HUES64 (cell line): ENCODE results near the gene FFAR3. TPM values are rescaled to one million over a fixed set of nuclear protein-coding genes. Genes with fewer than 3 reads are reported as not detected.

Experiments
- H3K27ac ChIP-seq: 2 replicates; pipeline ENCODE4 v1.7.0; 2013; ENCODE audit warnings: low read depth, low read length, inconsistent platforms
- H3K27me3 ChIP-seq: 2 replicates; pipeline ENCODE4 v1.6.1; 2013; ENCODE audit warnings: mild to moderate bottlenecking, low read length; ENCODE audit not compliant: insufficient read depth
- H3K36me3 ChIP-seq: 2 replicates; pipeline ENCODE4 v1.6.1; 2013; ENCODE audit warnings: mild to moderate bottlenecking, low read length; ENCODE audit not compliant: insufficient read depth
- H3K4me1 ChIP-seq: 2 replicates; pipeline ENCODE4 v1.6.1; 2013; ENCODE audit warnings: mild to moderate bottlenecking, low read length, moderate library complexity; ENCODE audit not compliant: insufficient read depth
- H3K4me3 ChIP-seq: 2 replicates; pipeline ENCODE4 v1.5.1; 2013; ENCODE audit warnings: mild to moderate bottlenecking, low read length, moderate library complexity
- H3K9ac ChIP-seq: 2 replicates; pipeline ENCODE4 v1.6.1; 2013; ENCODE audit warnings: mild to moderate bottlenecking, low read depth, low read length
- H3K9me3 ChIP-seq: 2 replicates; pipeline ENCODE4 v1.6.1; 2013; ENCODE audit warnings: low read depth, low read length; ENCODE audit not compliant: insufficient read depth
- WGBS: fragments of 150-250, 120-280 bp; methylation state at CpG from one replicate; pipeline ENCODE4 v1.1.7; 2013; ENCODE audit warnings: missing lambda C conversion rate; 5-methylcytosine and 5-hydroxymethylcytosine counted together
- polyA plus RNA-seq, 2 experiments: library from polyadenylated mRNA; stranded (reverse); fragments of 50-300 nt; gene quantifications; one replicate each; pipeline ENCODE4 v1.2.3, GENCODE V29; 2013

The FFAR3 gene
- polyA plus RNA-seq (2013, experiment 1 of 2): not detected
- polyA plus RNA-seq (2013, experiment 2 of 2): not detected

- WGBS: 85% methylated on average over 17 of the region's 18 CpGs
- Histone ChIP-seq H3K4me1 (no peaks in the 10 kb centered on the region), H3K27ac (no peak within 1 kb of the TSS)
Measured at GRCh38 chr19:35357867-35358573, at the start of gene FFAR3. TSS of gene FFAR3 (plus strand) at chr19:35358460. CDS start at chr19:35358891, 431 bp downstream.

GRCh38 chr19:35308910-35309309, 49.4 kb upstream of the FFAR3 start:
- H3K27me3 ChIP-seq: no peaks in the 10 kb centered on the region
- H3K27ac ChIP-seq: no peak overlapping the region
- no peak overlapping the region for H3K4me3 ChIP-seq
- H3K4me1 ChIP-seq: no peaks in the 10 kb centered on the region
- no peak overlapping the region; the same call in 1 of the 2 replicates for H3K9ac ChIP-seq
- no peaks in the 10 kb centered on the region for H3K36me3 ChIP-seq
- no peaks in the 10 kb centered on the region for H3K9me3 ChIP-seq
- WGBS: 75% methylated on average over 7 of the region's 7 CpGs

More at GRCh38 chr19:35357867-35358573, at the start of gene FFAR3:
- Histone ChIP-seq H3K36me3 (no peaks in the 10 kb centered on the region), H3K9me3 (no peaks in the 10 kb centered on the region), H3K4me3 (no peak within 1 kb of the TSS), H3K27me3 (no peaks in the 10 kb centered on the region), H3K9ac (no peak within 1 kb of the TSS)

GRCh38 chr19:35309481-35310279, 48.6 kb upstream of the FFAR3 start:
- Histone ChIP-seq H3K4me3 (no peak overlapping the region), H3K27me3 (no peaks in the 10 kb centered on the region), H3K27ac (no peak overlapping the region), H3K4me1 (no peaks in the 10 kb centered on the region), H3K9ac (no peak overlapping the region; the same call in 1 of the 2 replicates), H3K36me3 (no peaks in the 10 kb centered on the region), H3K9me3 (no peaks in the 10 kb centered on the region)
- 88% methylated on average over 47 of the region's 47 CpGs for WGBS

- Histone ChIP-seq H3K27ac (no peak overlapping the region), H3K4me3 (no peak overlapping the region), H3K27me3 (no peaks in the 10 kb centered on the region), H3K9me3 (no peaks in the 10 kb centered on the region), H3K4me1 (no peaks in the 10 kb centered on the region), H3K9ac (no peak overlapping the region), H3K36me3 (no peaks in the 10 kb centered on the region)
- 93% methylated on average over 12 of the region's 12 CpGs for WGBS
Measured at GRCh38 chr19:35310331-35310730, 47.9 kb upstream of the FFAR3 start.

GRCh38 chr19:35310811-35311465, 47.3 kb upstream of the FFAR3 start:
- Histone ChIP-seq H3K36me3 (no peaks in the 10 kb centered on the region), H3K4me1 (no peaks in the 10 kb centered on the region), H3K9me3 (no peaks in the 10 kb centered on the region), H3K27me3 (no peaks in the 10 kb centered on the region), H3K4me3 (no peak overlapping the region), H3K9ac (no peak overlapping the region), H3K27ac (no peak overlapping the region)
- 95% methylated on average over 10 of the region's 10 CpGs for WGBS

- no peak overlapping the region for H3K27ac ChIP-seq
- H3K4me1 ChIP-seq: no peaks in the 10 kb centered on the region
- no peaks in the 10 kb centered on the region for H3K36me3 ChIP-seq
- H3K9ac ChIP-seq: no peak overlapping the region
- H3K9me3 ChIP-seq: no peaks in the 10 kb centered on the region
- 88% methylated on average over 21 of the region's 21 CpGs for WGBS
- H3K27me3 ChIP-seq: no peaks in the 10 kb centered on the region
- no peak overlapping the region for H3K4me3 ChIP-seq
Measured at GRCh38 chr19:35311901-35312665, 46.2 kb upstream of the FFAR3 start.

GRCh38 chr19:35313587-35313986, 44.7 kb upstream of the FFAR3 start:
- Histone ChIP-seq H3K4me1 (no peaks in the 10 kb centered on the region), H3K27ac (no peak overlapping the region), H3K9ac (no peak overlapping the region), H3K36me3 (no peaks in the 10 kb centered on the region), H3K9me3 (no peaks in the 10 kb centered on the region), H3K27me3 (no peaks in the 10 kb centered on the region), H3K4me3 (no peak overlapping the region)
- 84% methylated on average over 7 of the region's 7 CpGs for WGBS

GRCh38 chr19:35314031-35314430, 44.2 kb upstream of the FFAR3 start:
- no peaks in the 10 kb centered on the region for H3K9me3 ChIP-seq
- H3K27ac ChIP-seq: no peak overlapping the region
- 90% methylated on average over 8 of the region's 8 CpGs for WGBS
- no peak overlapping the region for H3K9ac ChIP-seq
- no peak overlapping the region for H3K4me3 ChIP-seq
- H3K27me3 ChIP-seq: no peaks in the 10 kb centered on the region
- no peaks in the 10 kb centered on the region for H3K4me1 ChIP-seq
- no peaks in the 10 kb centered on the region for H3K36me3 ChIP-seq

- no peaks in the 10 kb centered on the region for H3K36me3 ChIP-seq
- H3K9me3 ChIP-seq: no peaks in the 10 kb centered on the region
- no peak overlapping the region for H3K27ac ChIP-seq
- no peak overlapping the region for H3K4me3 ChIP-seq
- no peaks in the 10 kb centered on the region for H3K27me3 ChIP-seq
- H3K9ac ChIP-seq: no peak overlapping the region
- no peaks in the 10 kb centered on the region for H3K4me1 ChIP-seq
- WGBS: 93% methylated on average over 10 of the region's 10 CpGs
Measured at GRCh38 chr19:35314858-35315470, 43.3 kb upstream of the FFAR3 start.

- Histone ChIP-seq H3K4me3 (no peak overlapping the region), H3K4me1 (no peaks in the 10 kb centered on the region), H3K27me3 (no peaks in the 10 kb centered on the region), H3K27ac (no peak overlapping the region), H3K9me3 (no peaks in the 10 kb centered on the region), H3K36me3 (no peaks in the 10 kb centered on the region), H3K9ac (no peak overlapping the region)
- WGBS: 89% methylated on average over 9 of the region's 9 CpGs
Measured at GRCh38 chr19:35315883-35316282, 42.4 kb upstream of the FFAR3 start.
